ENCODE data around the gene TRPV5.

GRCh38 chr7:142969183-142969582, 35.6 kb upstream of the TRPV5 start:
- TF ChIP-seq EZH2 (IDR thresholded peaks at IDR 0.05; ENCODE audit: insufficient read depth, poor library complexity, severe bottlenecking), result no peak
- TF ChIP-seq EZH2phosphoT487 (IDR thresholded peaks at IDR 0.05; ENCODE audit: insufficient read depth, low read depth), result no peak
